GM19467 (cell line): Measurements from ENCODE around the gene ALDOB.

Experiments used
- ATAC-seq: cut with Tn5 transposase; IDR thresholded peaks from one replicate; pipeline ENCODE4 v1.9.1; 2021; ENCODE audit warnings: mild to moderate bottlenecking, moderate library complexity; ENCODE audit not compliant: unreplicated experiment

The ALDOB gene

DNA sequence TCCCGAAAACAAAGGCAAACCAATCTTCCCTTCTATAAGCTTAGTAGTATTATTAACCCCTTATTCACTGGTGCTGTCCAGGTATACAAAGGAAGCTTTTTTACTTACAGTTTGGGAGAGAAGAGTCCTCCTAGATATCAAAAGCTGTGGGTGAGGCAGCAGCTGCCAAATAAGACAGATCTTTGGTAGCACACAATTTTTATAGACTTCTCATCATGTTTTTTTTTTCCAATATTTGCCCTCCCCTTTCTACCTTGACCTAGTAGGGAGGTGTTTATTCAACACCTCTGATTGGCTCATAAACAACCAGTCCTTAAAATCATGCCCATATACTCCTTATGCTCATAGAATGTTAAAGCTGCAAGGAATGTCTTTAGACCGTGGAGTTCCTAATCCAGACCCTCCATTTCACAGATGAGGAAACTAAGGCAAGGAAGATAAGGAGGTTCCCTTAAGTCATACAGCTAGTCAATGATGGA is at the start of gene ALDOB:
Gene ALDOB, minus strand, starts transcription at position 174 of the 479 bp plus-strand sequence. CDS start 4,887 bp downstream, outside the sequence.
- ATAC-seq = no peak

DNA sequence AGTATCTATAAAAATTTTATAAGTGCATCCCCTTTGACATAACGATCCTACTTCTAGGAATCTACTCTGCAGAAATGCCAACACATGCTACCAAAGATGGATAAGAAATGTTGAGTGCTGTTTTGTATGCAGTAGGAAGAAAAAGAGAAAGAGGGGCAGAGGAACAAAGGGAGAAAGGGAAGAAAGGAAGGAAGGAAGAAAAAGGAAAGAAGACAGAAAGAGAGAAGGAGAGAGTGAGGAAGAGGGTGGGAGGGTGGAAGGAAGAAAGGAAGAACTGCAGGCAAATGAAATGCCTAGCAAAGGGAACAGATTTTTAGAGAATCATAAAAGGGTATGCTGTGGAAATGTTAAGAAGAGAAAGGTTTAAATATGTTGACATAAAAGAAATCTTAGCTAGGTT is 48.5 kb upstream of the ALDOB start:
- ATAC-seq = no peak

DNA sequence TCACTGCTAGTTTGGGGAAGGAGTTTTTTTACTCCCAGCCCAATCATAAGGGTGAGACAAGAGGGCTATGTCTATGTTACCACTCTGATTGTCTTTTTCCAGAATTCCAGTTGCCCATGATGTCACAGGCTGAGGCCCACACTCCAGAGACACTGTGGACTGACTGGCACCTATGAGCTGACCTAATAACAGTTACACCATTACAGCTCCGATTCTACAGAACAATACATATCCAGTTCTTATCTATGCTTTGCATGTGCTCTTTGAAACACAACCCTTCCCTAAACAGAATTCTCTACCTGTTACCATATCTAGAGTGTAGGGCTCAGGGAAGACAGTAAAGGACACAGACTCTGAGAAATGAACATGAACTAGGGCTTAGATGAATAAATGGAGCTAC is 45.7 kb upstream of the ALDOB start:
- ATAC-seq = no peak

DNA sequence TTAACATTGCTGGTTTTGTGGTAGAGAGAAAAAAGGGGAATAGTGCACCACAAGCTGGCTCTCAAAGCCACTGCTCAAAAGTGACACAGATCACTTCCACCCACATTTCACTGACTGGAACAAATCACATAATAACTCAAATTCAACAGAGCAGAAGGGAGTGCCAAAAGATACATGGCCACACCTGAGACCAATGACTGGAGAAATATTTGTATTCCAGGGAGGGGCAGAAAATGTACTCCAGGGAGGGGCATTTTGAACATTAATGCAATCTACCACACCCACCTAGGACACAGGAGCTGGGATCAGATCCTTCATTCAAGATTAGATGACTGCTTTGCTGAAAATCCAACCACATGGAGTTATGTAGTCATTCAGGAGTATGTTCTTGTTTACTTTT is 44.8 kb upstream of the ALDOB start:
- no peak for ATAC-seq

DNA sequence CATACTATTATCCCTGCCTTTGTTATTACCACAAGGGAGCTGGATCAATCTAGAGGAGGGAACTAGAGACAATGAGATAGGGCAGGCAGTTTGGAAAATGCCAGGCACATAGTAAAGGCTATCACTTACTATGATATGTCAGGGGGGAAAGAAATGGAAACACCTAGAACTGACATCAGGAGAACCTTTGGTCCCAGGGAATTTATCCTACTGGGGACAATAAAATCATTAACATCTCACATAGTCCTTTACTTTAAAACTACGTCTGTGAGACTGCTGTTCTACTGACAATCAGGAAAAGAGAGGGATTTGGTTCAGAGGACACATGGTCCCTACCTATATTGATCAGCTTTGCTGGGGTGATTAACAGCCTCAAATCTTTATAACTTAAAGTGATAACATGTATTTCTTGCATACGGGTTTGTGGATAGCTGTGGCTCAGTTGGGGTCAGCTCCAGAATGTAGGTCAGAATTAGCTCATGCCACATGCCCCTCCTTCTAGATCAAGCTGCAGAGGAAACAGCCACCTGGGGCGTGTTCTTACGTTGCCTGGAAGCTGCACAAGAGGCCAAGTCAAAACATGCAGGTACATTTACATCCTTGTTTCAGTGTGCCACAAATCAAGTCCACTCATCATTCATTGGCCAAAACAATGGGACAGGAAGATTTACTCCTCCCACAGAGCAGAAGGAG is 43.9 kb upstream of the ALDOB start:
- ATAC-seq = no peak

DNA sequence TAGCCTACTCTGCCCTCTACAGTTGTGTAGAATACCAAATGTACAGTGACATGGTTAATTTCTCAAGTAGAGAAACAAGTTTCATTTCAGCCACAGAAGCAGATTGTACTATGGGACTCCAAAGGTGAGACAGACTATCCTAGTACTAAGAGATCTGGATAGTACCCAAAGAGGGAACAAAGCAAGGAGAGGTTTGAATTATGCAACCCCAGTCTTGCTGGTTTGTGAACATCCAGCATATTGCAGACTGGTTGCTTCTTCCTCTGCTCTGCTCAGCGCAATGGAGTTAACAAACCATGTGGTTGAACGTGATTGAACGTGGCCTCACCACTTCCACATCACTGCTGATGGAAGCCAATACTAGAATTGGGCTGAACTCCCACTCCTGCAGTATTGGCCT is 43.3 kb upstream of the ALDOB start:
- ATAC-seq = no peak

DNA sequence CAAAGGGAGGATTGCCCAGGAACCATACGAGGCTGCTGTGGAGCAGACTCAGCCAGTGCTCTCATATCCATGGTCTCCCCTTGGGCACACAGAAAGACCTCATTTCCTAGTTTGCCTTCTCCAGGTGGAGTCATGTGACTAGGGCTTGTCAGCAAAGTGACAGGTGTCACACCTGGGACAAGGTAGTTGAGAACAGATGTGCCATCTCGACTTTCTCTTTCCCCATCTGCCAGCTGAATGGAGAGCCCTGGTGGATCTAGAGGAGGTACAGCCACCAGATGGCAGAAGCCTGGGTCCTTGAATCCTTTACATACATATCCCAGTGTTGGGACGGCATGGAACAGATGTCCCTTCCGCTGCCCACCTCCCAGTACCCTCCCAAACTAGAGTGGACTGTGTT is 42.9 kb upstream of the ALDOB start:
- ATAC-seq = no peak

DNA sequence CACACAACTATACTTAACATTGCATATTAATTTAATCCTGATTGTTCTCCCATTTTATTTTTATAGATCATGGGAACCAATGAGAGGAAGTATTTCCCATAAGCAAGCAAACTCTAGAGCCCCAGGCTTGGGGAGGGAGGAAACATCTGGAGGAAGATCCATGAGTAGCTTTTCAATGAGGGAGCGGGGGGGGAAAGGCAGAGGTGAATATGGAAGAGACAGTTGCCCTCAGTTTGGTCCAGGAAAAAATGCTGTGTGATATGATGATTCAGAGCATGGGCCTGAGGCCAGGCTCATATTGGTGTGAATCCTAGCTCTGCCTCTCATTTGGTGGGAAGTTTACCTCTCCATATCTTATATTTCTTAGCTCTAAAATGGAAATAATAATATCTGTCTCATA is 42.2 kb upstream of the ALDOB start:
- no peak for ATAC-seq

DNA sequence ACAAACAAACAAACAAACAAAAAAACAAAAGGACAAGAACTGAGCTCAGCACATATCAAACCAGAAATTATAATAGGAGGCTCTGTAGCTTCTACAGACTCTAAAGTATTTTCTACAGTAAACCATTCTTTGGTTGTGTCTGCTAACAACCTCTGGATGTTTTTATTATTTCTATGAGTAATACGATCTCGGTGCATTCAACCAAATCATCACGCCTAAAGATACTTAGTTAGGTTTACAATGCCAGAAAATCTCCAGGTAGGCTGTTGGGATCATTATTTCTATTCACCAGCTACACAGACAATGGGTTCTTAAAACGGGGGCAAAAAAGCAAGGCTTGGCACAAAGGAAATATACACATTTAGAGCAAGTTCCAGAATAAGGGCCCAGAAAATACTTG is 41.6 kb upstream of the ALDOB start:
- no peak for ATAC-seq

DNA sequence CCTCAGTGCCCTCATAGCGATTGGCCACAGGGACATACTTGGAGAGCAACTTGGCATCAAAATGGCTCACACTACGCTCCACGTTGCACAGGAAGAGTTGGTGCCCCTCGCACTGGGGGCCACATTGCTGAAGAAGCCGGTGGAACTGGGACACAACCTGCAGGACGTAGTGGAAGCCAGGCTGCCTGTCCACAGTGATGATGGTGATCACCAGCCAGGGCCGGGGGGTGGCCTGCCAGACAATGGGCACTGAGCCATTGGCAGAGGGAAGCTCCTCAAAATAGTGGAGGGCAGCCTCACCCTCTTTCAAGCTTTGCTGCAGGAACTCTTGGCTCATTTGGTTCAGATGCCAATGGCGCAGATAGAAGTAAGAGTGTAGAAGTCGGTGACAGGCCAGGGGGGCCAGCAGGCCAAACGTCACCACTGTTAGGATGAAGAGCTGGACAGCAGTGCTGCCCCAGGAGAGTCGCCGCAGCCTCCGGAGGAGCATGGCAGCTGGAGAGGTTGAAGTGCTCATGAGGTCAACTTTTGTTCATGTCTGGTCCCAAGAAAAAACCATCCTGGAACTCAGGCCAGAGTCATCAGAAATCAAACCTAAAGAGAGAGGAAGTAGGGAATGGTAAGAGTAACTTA is 41.1 kb upstream of the ALDOB start:
- ATAC-seq = no peak

DNA sequence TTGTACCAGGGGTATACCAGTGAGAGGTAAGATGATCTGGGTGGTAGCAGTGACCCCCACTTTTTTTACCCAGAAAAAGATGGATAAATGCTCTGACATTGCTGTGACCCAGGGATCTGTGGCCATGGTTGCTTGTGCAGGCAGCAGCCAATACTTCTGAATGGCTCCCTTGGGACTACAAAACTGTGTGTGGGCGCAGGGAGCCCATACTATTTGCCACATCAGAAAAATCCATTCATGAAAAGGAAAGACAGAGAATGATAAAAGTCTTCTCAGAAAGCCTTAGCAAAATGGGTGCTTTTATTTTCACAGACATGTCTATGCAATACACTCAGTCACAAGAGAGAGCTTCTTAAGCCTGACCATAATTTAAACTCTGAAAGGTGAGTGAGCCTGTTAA is 37.3 kb upstream of the ALDOB start:
- ATAC-seq = no peak

DNA sequence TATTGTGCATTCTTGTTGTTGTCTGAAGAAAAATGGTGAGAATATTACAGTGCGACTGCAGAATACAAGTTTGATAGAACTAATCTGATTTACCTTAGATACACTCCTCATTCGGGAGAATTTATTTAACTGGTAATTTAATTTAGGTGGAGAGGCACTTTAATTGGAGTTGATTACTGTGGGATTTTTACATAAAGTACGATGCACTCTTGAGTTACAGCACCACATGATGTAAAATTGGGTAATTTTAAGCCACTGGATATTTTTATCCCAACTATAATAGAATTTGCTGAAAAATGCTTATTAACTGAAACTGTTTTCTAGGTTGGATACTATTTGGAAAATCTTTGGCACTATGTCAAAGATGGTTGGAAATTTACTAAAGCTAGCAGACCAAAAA is 35.4 kb upstream of the ALDOB start:
- ATAC-seq = no peak

DNA sequence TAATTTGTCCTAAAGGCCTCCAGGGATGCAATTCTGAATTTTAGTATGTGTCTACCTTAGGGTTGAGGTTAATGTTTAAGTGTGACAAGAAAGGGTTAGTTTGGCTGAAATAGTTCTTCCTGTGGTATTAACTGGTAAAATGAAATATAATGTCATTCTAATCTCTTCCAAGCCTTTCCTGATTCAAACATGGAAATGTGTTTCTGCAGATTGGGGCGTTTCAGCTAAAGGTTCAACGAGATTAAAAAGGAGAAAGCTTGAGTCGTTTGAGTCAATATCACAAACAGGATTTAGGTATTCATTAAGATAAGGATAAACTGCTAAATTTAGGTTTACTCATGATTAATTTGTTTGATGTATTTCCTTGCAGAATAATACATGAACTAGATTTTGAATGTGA is 34.4 kb upstream of the ALDOB start:
- no peak for ATAC-seq

DNA sequence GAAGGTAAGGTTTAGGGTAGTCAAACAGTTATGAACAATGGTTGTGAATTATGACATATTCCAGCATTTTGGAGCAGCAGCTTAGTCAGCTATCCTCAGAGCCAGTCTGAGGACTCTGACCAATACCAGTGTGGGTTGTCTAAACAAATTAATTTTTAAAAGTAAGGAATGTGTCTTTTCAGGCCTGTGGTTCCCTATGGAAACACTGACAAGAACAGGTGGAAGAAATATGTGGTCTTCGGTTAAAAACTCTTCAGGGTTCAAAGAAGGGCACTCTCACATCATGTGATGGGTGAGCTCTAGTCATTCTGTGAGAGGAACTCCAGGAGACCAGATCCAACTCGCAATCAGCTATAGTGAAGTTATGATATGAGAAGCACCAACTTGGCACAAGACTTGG is 33.5 kb upstream of the ALDOB start:
- ATAC-seq = no peak

DNA sequence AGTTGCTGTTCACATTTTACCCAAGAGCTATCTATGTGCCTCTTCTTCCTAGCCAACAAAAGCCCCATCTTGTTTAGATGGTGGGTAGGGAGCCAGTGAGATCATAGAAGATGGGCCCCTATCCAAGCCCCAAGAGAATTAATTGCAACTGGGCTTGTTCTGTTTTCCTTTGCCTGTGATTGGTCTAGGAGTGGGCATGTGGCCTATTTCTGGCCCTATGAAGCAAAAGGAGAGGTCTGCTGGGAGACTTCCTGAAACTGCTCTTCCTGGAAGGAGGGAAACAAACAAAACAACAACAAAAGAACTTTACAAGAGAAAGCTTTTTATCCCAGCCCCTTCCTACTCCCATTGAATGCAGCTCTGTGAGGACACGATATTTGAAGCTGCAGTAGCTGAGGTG is 32.5 kb upstream of the ALDOB start:
- ATAC-seq = no peak

DNA sequence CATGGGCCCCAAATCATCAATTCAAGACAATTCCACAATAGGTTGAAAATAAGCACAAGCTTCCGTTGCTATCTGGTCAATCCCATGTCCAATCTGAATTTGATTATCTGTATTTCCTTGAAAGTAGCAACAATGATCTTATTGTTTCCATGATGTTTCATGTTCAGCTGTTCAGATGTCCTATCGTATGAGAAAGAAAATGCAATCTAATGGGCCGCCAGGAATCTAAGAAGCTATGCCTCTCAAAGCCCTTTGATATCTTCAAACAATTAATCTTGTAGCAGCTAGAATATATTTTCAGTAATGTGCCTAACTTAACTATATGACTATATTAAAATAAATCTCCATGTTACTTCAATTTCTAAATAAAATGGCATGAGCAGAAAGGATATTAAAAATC is 32.1 kb upstream of the ALDOB start:
- ATAC-seq = no peak

DNA sequence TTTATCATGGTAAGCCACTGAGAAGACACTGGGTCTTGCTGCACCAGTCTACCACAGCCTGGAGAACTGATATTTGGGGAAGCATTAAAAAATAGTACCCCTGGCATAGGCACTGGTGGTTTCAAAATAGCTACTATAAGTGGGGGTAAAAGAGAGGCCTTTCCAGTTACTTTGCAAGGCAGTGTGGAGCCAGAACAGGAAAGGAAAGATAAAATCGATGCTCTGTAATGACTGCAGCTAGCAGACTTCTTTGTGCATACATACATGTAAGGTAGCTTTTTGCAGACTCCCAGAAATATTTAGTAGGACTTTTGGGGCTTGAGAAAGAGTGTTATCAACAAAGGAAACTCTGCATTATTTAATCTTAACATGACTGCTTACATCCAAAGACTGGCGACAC is 31.3 kb upstream of the ALDOB start:
- ATAC-seq = no peak

DNA sequence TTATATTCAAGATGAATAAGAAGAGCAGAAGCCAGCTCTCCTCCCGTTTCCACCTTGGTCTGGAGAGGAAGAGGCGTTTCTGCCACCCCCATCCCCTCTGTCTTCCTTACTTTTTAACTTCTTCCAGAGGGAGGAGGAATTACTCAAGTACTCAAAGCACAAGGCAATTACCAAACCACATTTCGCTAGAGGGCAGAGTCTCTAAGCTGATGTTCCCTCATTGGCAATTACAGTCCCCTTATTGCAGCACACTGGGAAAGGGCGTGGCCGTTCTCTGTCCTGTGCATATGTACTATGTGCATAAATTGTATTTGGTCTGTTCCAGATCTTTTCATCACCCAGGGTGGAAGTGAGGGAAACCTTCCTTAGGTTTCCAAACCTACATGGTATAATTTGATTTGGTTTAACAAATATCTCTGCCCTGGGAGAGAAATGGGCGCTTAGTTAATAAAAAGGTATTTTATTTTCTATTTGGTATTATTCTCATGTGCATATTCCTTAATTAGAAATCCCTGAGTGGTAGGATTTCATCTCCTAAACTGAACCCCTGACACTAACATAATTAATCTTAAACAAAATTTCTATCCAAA is 29.8 kb upstream of the ALDOB start:
- ATAC-seq = no peak

DNA sequence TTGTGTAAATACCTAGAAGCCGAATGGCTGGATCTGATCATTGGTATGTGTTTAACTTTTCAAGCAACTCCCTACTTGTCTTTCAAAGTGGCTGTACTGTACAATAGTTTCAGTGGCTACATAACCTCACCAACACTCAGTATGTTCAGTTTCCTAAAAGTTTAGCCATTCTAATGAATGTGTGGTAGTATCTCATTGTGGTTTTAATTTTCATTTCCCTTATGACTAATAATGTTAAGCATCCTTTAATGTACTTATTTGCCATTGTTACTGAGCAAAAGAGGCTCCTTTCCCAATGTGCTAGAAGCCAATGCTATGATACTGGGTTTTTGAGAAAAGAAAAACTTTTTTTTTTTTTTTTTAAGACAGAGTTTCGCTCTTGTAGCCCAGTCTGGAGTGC is 27.8 kb upstream of the ALDOB start:
- no peak for ATAC-seq

DNA sequence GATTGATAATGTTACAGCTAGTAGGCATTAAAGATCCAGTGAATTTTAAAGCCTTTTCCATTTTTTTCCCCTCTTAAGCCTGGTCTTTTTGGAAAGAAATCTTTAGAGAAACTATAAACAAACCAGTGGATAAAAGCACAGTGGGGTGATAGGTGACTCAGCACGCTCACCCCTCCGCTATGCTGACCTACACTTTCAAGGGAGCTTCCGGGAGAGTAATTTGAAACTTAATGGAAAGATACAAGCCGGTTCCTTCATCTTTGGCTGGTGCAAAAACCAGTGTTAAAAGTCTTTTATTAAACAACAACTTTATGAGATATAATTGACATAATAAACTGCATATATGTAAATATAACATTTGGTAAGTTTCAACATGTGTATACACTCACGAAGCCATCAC is 27.0 kb upstream of the ALDOB start:
- ATAC-seq = no peak

DNA sequence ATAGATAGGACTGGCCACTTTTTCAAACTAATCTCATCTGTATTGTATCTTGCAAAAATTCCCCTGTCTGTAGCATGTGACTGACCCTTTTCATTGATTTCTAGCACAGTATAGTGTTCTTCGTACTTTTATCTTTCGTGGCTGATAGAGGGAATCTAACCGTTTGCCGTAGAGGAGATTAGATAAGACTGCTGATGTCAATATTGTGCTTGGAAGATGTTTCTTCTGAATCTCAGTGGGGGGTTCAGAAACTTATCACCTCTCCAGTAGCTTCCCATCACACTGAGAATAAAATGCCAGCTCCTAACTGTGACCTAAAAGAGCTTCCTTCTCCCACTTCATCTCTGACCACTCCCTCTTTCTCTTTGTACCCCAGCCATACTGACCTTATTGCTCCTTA is 25.4 kb upstream of the ALDOB start:
- no peak for ATAC-seq

DNA sequence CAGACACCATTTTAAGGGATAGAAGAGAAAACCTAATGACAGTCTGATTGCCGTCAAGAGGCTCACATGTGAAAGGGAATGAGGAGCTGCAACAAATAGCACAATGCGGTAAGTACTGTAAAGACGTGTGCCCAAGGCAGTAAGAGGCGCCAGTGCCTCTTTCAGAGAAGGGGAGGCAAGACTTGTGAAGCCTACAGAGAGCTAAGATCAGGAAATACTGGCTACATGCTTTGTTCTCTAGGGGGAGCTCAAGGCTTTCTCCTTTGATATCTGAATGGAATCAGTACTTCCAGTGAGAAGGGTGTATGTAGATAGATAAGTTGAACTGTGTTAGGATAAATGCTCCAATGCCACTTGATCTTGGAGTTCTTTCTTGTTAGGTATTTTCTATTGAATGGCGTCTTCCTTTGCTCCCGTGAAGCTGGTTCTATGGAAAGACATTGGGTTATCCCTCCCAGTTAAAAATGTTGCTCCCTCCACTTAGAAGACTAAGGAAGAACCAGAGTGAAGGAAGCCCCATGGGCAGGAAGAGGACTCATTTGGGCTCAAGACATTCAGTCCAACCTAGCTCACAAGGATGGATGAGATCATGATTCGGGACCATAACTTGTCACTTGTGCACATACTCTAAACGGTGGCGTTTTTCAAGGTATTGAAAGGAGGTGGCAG is 23.5 kb upstream of the ALDOB start:
- ATAC-seq = peak; percentile 91
